H9 (cell line): Measurements from ENCODE around the gene ARHGEF6. TPM values are rescaled to one million over a fixed set of nuclear protein-coding genes. Genes with fewer than 3 reads are reported as not detected.

Experiments used
- DNase-seq: peaks from one replicate; pipeline ENCODE4 v3.0.0-alpha.2; 2017
- H2AFZ ChIP-seq: one replicate; pipeline ENCODE4 v1.6.1; 2013; ENCODE audit warnings: mild to moderate bottlenecking, low read length, control low read depth, moderate library complexity
- H2AK5ac ChIP-seq: 2 replicates; pipeline ENCODE4 v1.6.1; 2013; ENCODE audit warnings: low read length, control low read depth, mixed read lengths; ENCODE audit not compliant: insufficient read length
- H2BK120ac ChIP-seq: one replicate; pipeline ENCODE4 v1.6.1; 2013; ENCODE audit warnings: low read depth, mild to moderate bottlenecking, low read length, control low read depth, inconsistent platforms; ENCODE audit not compliant: poor library complexity, severe bottlenecking
- H2BK12ac ChIP-seq: 2 replicates; pipeline ENCODE4 v1.6.1; 2013; ENCODE audit warnings: low read length, control low read depth, mixed read lengths, low read depth; ENCODE audit not compliant: insufficient read length
- H2BK15ac ChIP-seq: 2 replicates; pipeline ENCODE4 v1.6.1; 2013; ENCODE audit warnings: low read depth, low read length, control low read depth
- H2BK20ac ChIP-seq: one replicate; pipeline ENCODE4 v1.6.1; 2013; ENCODE audit warnings: low read depth, mild to moderate bottlenecking, low read length, control low read depth, inconsistent platforms; ENCODE audit not compliant: poor library complexity, severe bottlenecking
- H2BK5ac ChIP-seq: 2 replicates; pipeline ENCODE4 v1.6.1; 2013; ENCODE audit warnings: low read length, control low read depth, mixed read lengths; ENCODE audit not compliant: insufficient read length
- H3K14ac ChIP-seq: 2 replicates; pipeline ENCODE4 v1.6.1; 2013; ENCODE audit warnings: low read length, control low read depth; ENCODE audit not compliant: insufficient read depth
- H3K18ac ChIP-seq: 2 replicates; pipeline ENCODE4 v1.6.1; 2013; ENCODE audit warnings: low read depth, mild to moderate bottlenecking, mixed read lengths, low read length, control low read depth; ENCODE audit not compliant: insufficient read length
- H3K23ac ChIP-seq: 2 replicates; pipeline ENCODE4 v1.6.1; 2013; ENCODE audit warnings: low read length, control low read depth, mixed read lengths, low read depth; ENCODE audit not compliant: insufficient read length
- H3K23me2 ChIP-seq: 2 replicates; pipeline ENCODE4 v1.6.1; 2013; ENCODE audit warnings: low read depth, mild to moderate bottlenecking, mixed read lengths, low read length, control low read depth; ENCODE audit not compliant: insufficient read length, poor library complexity, severe bottlenecking
- H3K27ac ChIP-seq: 2 replicates; pipeline ENCODE4 v1.5.1; 2013; ENCODE audit warnings: low read length, control low read depth, mixed read lengths, low read depth; ENCODE audit not compliant: insufficient read length
- H3K27me3 ChIP-seq: 2 replicates; pipeline ENCODE4 v1.6.1; 2013; ENCODE audit warnings: low read length, control low read depth, inconsistent platforms; ENCODE audit not compliant: insufficient read depth
- H3K4ac ChIP-seq: 2 replicates; pipeline ENCODE4 v1.6.1; 2013; ENCODE audit warnings: low read depth, mild to moderate bottlenecking, control low read depth, inconsistent platforms, low read length, moderate library complexity
- H3K4me1 ChIP-seq: 2 replicates; pipeline ENCODE4 v1.6.1; 2013; ENCODE audit warnings: low read length, control low read depth, inconsistent platforms; ENCODE audit not compliant: insufficient read depth
- H3K4me2 ChIP-seq: 2 replicates; pipeline ENCODE4 v1.6.1; 2013; ENCODE audit warnings: low read length, control low read depth, mixed read lengths; ENCODE audit not compliant: insufficient read length, insufficient read depth
- H3K56ac ChIP-seq: 2 replicates; pipeline ENCODE4 v1.6.1; 2013; ENCODE audit warnings: low read depth, mild to moderate bottlenecking, mixed read lengths, low read length, control low read depth; ENCODE audit not compliant: insufficient read length
- H3K79me1 ChIP-seq: 2 replicates; pipeline ENCODE4 v1.6.1; 2013; ENCODE audit warnings: low read depth, mild to moderate bottlenecking, moderate library complexity, low read length, control low read depth, inconsistent platforms; ENCODE audit not compliant: insufficient read depth, poor library complexity, severe bottlenecking
- H3K79me2 ChIP-seq: 2 replicates; pipeline ENCODE4 v1.6.1; 2013; ENCODE audit warnings: low read length, control low read depth, inconsistent platforms; ENCODE audit not compliant: insufficient read depth
- H3K9ac ChIP-seq: 2 replicates; pipeline ENCODE4 v1.6.1; 2013; ENCODE audit warnings: low read length, control low read depth, mixed read lengths; ENCODE audit not compliant: insufficient read length; ENCODE audit errors: extremely low read depth
- H3K9me3 ChIP-seq: one replicate; pipeline ENCODE4 v1.6.1; 2013; ENCODE audit warnings: low read depth, low read length, inconsistent platforms; ENCODE audit not compliant: control insufficient read depth
- H3T11ph ChIP-seq: one replicate; pipeline ENCODE4 v1.6.1; 2013; ENCODE audit warnings: mild to moderate bottlenecking, low read length, control low read depth, inconsistent platforms
- H4K20me1 ChIP-seq: one replicate; pipeline ENCODE4 v1.6.1; 2013; ENCODE audit not compliant: control insufficient read depth, insufficient read length, insufficient read depth
- H4K5ac ChIP-seq: 2 replicates; pipeline ENCODE4 v1.6.1; 2013; ENCODE audit warnings: low read depth, mild to moderate bottlenecking, mixed read lengths, low read length, control low read depth; ENCODE audit not compliant: insufficient read length
- H4K8ac ChIP-seq: replicated peaks from 2 replicates; pipeline ENCODE4 v1.6.1; 2013; ENCODE audit warnings: low read length, control low read depth, mixed read lengths, low read depth; ENCODE audit not compliant: insufficient read length
- H4K91ac ChIP-seq: 2 replicates; pipeline ENCODE4 v1.6.1; 2013; ENCODE audit warnings: low read depth, mild to moderate bottlenecking, moderate library complexity, mixed read lengths, low read length, control low read depth; ENCODE audit not compliant: insufficient read length
- H3K27ac Mint-ChIP-seq, 3 experiments: 2 replicates in 2 of 3; 3 replicates in 1 of 3; pipeline ENCODE4 v1.8.0; 2020 to 2021; ENCODE audit warnings: mixed read lengths in 3 of 3, mild to moderate bottlenecking in 1 of 3, moderate library complexity in 1 of 3
- H3K27me3 Mint-ChIP-seq: 2 replicates; pipeline ENCODE4 v1.8.0; 2021; ENCODE audit warnings: low read depth, mild to moderate bottlenecking, moderate library complexity, mixed read lengths
- H3K36me3 Mint-ChIP-seq, 3 experiments: 2 replicates in 2 of 3; 3 replicates in 1 of 3; pipeline ENCODE4 v1.8.0; 2020 to 2021; ENCODE audit warnings: low read depth in 3 of 3, mixed read lengths in 3 of 3; ENCODE audit not compliant: insufficient read depth in 1 of 3
- H3K4me1 Mint-ChIP-seq, 2 experiments: 2 replicates each; pipeline ENCODE4 v1.8.0; 2020; ENCODE audit warnings: mixed read lengths in 2 of 2
- H3K4me3 Mint-ChIP-seq, 2 experiments: 2 replicates in 1 of 2; 3 replicates in 1 of 2; pipeline ENCODE4 v1.8.0; 2020 to 2021; ENCODE audit warnings: mild to moderate bottlenecking in 2 of 2, mixed read lengths in 2 of 2, moderate library complexity in 1 of 2
- H3K9me3 Mint-ChIP-seq, 2 experiments: 2 replicates in 1 of 2; 3 replicates in 1 of 2; pipeline ENCODE4 v1.8.0; 2020; ENCODE audit warnings: mild to moderate bottlenecking in 2 of 2, mixed read lengths in 2 of 2, moderate library complexity in 1 of 2
- CTCF ChIP-seq: fragments of 200-600 bp; sonication (generic); conservative IDR thresholded peaks from 3 replicates; pipeline ENCODE4 v1.8.0; 2021; ENCODE audit warnings: antibody characterized with exemption, mild to moderate bottlenecking
- WGBS: extraction: QIAGEN DNeasy Blood & Tissue Kit; methylation state at CpG from one replicate; pipeline ENCODE4 v1.1.7; 2013; ENCODE audit warnings: missing lambda C conversion rate, low lambda C conversion rate, mixed read lengths; ENCODE audit not compliant: insufficient read length; ENCODE audit errors: extremely low coverage; 5-methylcytosine and 5-hydroxymethylcytosine counted together
- total RNA-seq: library from RNA; stranded (reverse); gene quantifications from 2 replicates; pipeline ENCODE4 v1.2.1, GENCODE V29; 2021

The ARHGEF6 gene
- total RNA-seq, 1 experiment from 2014 or later: 3.6 TPM

- Histone ChIP-seq H3K23ac (no peak overlapping the region), H3K18ac (no peak overlapping the region), H2BK120ac (no peak overlapping the region), H2BK15ac (no peak overlapping the region), H2AK5ac (no peak overlapping the region), H3K4me2 (no peak overlapping the region), H2BK5ac (no peak overlapping the region), H3K14ac (no peak overlapping the region), H4K20me1 (no peaks in the 10 kb centered on the region), H3K79me1 (no peaks in the 10 kb centered on the region), H2AFZ (no peak overlapping the region), H3K27ac (no peak overlapping the region), H3K4me1 (0 out of 2 replicates have a peak, but pooled peaks cover 1% of the 10 kb centered on the region), H3K9me3 (peaks cover 22% of the 10 kb centered on the region), H3T11ph (no peak overlapping the region), H3K56ac (no peak overlapping the region), H2BK20ac (no peak overlapping the region), H3K27me3 (no peaks in the 10 kb centered on the region), H4K5ac (no peak overlapping the region), H3K9ac (no peak overlapping the region), H4K8ac (no peak overlapping the region), H3K79me2 (no peaks in the 10 kb centered on the region), H2BK12ac (no peak overlapping the region), H4K91ac (no peak overlapping the region), H3K23me2 (no peaks in the 10 kb centered on the region), H3K4ac (no peak overlapping the region)
- peaks cover 0 to 4% (median 0%) of the 10 kb centered on the region in 3 experiments; a peak in 2 of 7 replicates for H3K36me3 Mint-ChIP-seq
- no peak for DNase-seq
- WGBS: no CpG with 5 or more reads among the region's 6 CpGs
- TF ChIP-seq CTCF: no peak
- no peak overlapping the region for H3K4me3 Mint-ChIP-seq
- peaks cover 20 to 21% of the 10 kb centered on the region in 2 experiments for H3K4me1 Mint-ChIP-seq
- H3K27ac Mint-ChIP-seq: no peak overlapping the region
- H3K27me3 Mint-ChIP-seq: no peaks in the 10 kb centered on the region
- H3K9me3 Mint-ChIP-seq: peaks cover 67 to 68% of the 10 kb centered on the region in 2 experiments
Measured at GRCh38 chrX:136635235-136635634, 145.5 kb downstream of the ARHGEF6 start.
